Neural progenitor cell (in vitro differentiated cells): ENCODE data around the gene EPHB2. TPM values are rescaled to one million over a fixed set of nuclear protein-coding genes. Genes with fewer than 3 reads are reported as not detected.
"Not testable (repeated sequence)": the region's sequence is repeated elsewhere in the genome, so short reads cannot be mapped to it uniquely, and the experiment has no call there.

Source experiments
- DNase-seq: peaks from one replicate; pipeline ENCODE4 v3.0.0-alpha.2; 2016; ENCODE audit warnings: low spot score
- H2AFZ ChIP-seq: fragments of 200-600 bp; sonication (generic); replicated peaks from 2 replicates; pipeline ENCODE4 v1.6.1; 2016; ENCODE audit warnings: antibody characterized with exemption
- H3F3A ChIP-seq: fragments of 200-600 bp; sonication (generic); 2 replicates; pipeline ENCODE4 v1.6.1; 2016; ENCODE audit warnings: antibody characterized with exemption, low read depth
- H3K27ac ChIP-seq: fragments of 200-600 bp; sonication (generic); 2 replicates; pipeline ENCODE4 v1.5.1; 2016; ENCODE audit warnings: mild to moderate bottlenecking
- H3K27me3 ChIP-seq: fragments of 200-600 bp; sonication (generic); 2 replicates; pipeline ENCODE4 v1.6.1; 2016; ENCODE audit warnings: mild to moderate bottlenecking, moderate library complexity
- H3K36me3 ChIP-seq: fragments of 200-600 bp; sonication (generic); 2 replicates; pipeline ENCODE4 v1.5.1; 2016
- H3K4me1 ChIP-seq: fragments of 200-600 bp; sonication (generic); 2 replicates; pipeline ENCODE4 v1.6.1; 2016; ENCODE audit warnings: mixed run types
- H3K4me2 ChIP-seq: fragments of 200-600 bp; sonication (generic); 2 replicates; pipeline ENCODE4 v1.6.1; 2016
- H3K4me3 ChIP-seq: fragments of 200-600 bp; sonication (generic); 2 replicates; pipeline ENCODE4 v1.5.1; 2016
- H3K79me2 ChIP-seq: fragments of 200-600 bp; sonication (generic); 2 replicates; pipeline ENCODE4 v1.6.1; 2016; ENCODE audit warnings: low read depth
- H3K9ac ChIP-seq: fragments of 200-600 bp; sonication (generic); 2 replicates; pipeline ENCODE4 v1.6.1; 2016
- H3K9me3 ChIP-seq: fragments of 200-600 bp; sonication (generic); 2 replicates; pipeline ENCODE4 v1.5.1; 2016; ENCODE audit warnings: low read depth
- H4K20me1 ChIP-seq: fragments of 200-600 bp; sonication (generic); 2 replicates; pipeline ENCODE4 v1.6.1; 2016; ENCODE audit warnings: low read depth
- H3K27ac Mint-ChIP-seq: 3 replicates; pipeline ENCODE4 v1.8.0; 2021; ENCODE audit warnings: mixed read lengths
- H3K27me3 Mint-ChIP-seq: 2 replicates; pipeline ENCODE4 v1.8.0; 2022; ENCODE audit warnings: low read depth, mild to moderate bottlenecking, inconsistent platforms, moderate library complexity, mixed read lengths; ENCODE audit not compliant: insufficient read depth
- H3K36me3 Mint-ChIP-seq: 3 replicates; pipeline ENCODE4 v1.8.0; 2021; ENCODE audit warnings: mixed read lengths
- H3K4me1 Mint-ChIP-seq: 3 replicates; pipeline ENCODE4 v1.8.0; 2021; ENCODE audit warnings: mixed read lengths
- H3K4me3 Mint-ChIP-seq: 3 replicates; pipeline ENCODE4 v1.8.0; 2021; ENCODE audit warnings: mild to moderate bottlenecking, moderate library complexity, mixed read lengths
- H3K9me3 Mint-ChIP-seq: 3 replicates; pipeline ENCODE4 v1.8.0; 2020; ENCODE audit warnings: mixed read lengths
- EZH2 ChIP-seq: fragments of 200-600 bp; sonication (generic); IDR thresholded peaks from 2 replicates; pipeline ENCODE4 v1.6.1; 2017; ENCODE audit warnings: antibody characterized with exemption, mild to moderate bottlenecking, moderate library complexity
- EZH2phosphoT487 ChIP-seq: fragments of 200-600 bp; sonication (generic); IDR thresholded peaks from 2 replicates; pipeline ENCODE4 v1.6.1; 2017; ENCODE audit warnings: antibody characterized with exemption
- total RNA-seq: library from RNA; depleted of rRNA; stranded (reverse); fragments of >200 nt; gene quantifications from 2 replicates; pipeline ENCODE4 v1.2.3, GENCODE V29; 2015; ENCODE audit warnings: low replicate concordance
- TF ChIP-seq, protein P1 (sequence below): fragments of 200-600 bp; sonication (generic); IDR thresholded peaks from 2 replicates; pipeline ENCODE4 v1.5.1; 2017; ENCODE audit warnings: antibody characterized with exemption, mild to moderate bottlenecking

The EPHB2 gene
- total RNA-seq, 1 donor from 2014 or later, result 38.3 TPM

DNA sequence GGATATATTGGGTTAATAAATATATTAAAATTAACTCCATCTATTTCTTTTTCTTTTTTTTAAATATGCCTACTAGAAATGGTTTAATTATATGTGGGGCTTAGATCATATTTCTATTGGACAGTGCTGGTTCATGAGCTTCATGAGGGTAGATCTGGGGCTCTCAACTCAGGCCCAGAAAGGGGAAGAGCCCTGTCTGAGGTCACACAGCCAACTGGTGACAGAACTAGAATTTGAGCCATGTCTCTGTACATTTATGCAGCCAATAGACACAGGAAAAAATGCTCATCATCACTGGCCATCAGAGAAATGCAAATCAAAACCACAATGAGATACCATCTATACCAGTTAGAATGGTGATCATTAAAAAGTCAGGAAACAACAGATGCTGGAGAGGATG is 5.1 kb upstream of the EPHB2 start:
- no peak for TF ChIP-seq EZH2phosphoT487
- TF ChIP-seq, protein P1, sequence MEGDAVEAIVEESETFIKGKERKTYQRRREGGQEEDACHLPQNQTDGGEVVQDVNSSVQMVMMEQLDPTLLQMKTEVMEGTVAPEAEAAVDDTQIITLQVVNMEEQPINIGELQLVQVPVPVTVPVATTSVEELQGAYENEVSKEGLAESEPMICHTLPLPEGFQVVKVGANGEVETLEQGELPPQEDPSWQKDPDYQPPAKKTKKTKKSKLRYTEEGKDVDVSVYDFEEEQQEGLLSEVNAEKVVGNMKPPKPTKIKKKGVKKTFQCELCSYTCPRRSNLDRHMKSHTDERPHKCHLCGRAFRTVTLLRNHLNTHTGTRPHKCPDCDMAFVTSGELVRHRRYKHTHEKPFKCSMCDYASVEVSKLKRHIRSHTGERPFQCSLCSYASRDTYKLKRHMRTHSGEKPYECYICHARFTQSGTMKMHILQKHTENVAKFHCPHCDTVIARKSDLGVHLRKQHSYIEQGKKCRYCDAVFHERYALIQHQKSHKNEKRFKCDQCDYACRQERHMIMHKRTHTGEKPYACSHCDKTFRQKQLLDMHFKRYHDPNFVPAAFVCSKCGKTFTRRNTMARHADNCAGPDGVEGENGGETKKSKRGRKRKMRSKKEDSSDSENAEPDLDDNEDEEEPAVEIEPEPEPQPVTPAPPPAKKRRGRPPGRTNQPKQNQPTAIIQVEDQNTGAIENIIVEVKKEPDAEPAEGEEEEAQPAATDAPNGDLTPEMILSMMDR, result no peak
- no peak for TF ChIP-seq EZH2
- no peaks in the 10 kb centered on the region for H3K27me3 ChIP-seq
- H3K4me3 ChIP-seq, result no peak overlapping the region
- H2AFZ ChIP-seq, result no peak overlapping the region
- no peak overlapping the region for H3K27ac Mint-ChIP-seq
- H4K20me1 ChIP-seq, result no peaks in the 10 kb centered on the region
- H3K9me3 ChIP-seq, result no peaks in the 10 kb centered on the region
- DNase-seq, result no peak
- no peak overlapping the region for H3K4me3 Mint-ChIP-seq
- H3K27ac ChIP-seq, result no peak overlapping the region
- H3K4me1 Mint-ChIP-seq, result peaks cover 20% of the 10 kb centered on the region
- no peak overlapping the region for H3K9ac ChIP-seq
- H3K27me3 Mint-ChIP-seq, result peaks cover 9% of the 10 kb centered on the region
- no peaks in the 10 kb centered on the region for H3K36me3 ChIP-seq
- peaks cover 19% of the 10 kb centered on the region for H3K4me1 ChIP-seq
- H3K79me2 ChIP-seq, result no peaks in the 10 kb centered on the region
- no peak overlapping the region for H3K4me2 ChIP-seq
- H3K9me3 Mint-ChIP-seq, result no peaks in the 10 kb centered on the region
- H3K36me3 Mint-ChIP-seq, result no peaks in the 10 kb centered on the region
- peaks cover 35% of the 10 kb centered on the region for H3F3A ChIP-seq

DNA sequence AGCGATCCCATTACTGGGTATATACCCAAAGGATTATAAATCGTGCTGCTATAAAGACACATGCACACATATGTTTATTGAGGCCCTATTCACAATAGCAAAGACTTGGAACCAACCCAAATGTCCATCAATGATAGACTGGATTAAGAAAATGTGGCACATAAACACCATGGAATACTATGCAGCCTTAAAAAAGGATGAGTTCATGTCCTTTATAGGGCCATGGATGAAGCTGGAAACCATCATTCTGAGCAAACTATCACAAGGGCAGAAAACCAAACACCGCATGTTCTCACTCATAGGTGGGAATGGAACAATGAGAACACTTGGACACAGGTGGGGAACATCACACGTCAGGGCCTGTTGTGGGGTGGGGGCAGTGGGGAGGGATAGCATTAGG is 4.5 kb upstream of the EPHB2 start:
- not testable (repeated sequence) for H3K4me3 ChIP-seq, H3K36me3 Mint-ChIP-seq, H3K27ac Mint-ChIP-seq, H3K27me3 ChIP-seq, H3K27ac ChIP-seq, H3K36me3 ChIP-seq, H3K27me3 Mint-ChIP-seq, H3K9me3 Mint-ChIP-seq, H3K4me3 Mint-ChIP-seq, H4K20me1 ChIP-seq, H3K79me2 ChIP-seq, H2AFZ ChIP-seq, DNase-seq, H3K9ac ChIP-seq, H3K9me3 ChIP-seq, H3K4me2 ChIP-seq
- H3K4me1 ChIP-seq, result peaks cover 19% of the 10 kb centered on the region
- H3F3A ChIP-seq, result peaks cover 35% of the 10 kb centered on the region
- peaks cover 20% of the 10 kb centered on the region for H3K4me1 Mint-ChIP-seq

GRCh38 chr1:22708777-22709176 is 1.9 kb upstream of the EPHB2 start:
- no peaks in the 10 kb centered on the region for H3K36me3 Mint-ChIP-seq
- Histone ChIP-seq H2AFZ (no peak overlapping the region), H3F3A (peaks cover 35% of the 10 kb centered on the region), H3K36me3 (no peaks in the 10 kb centered on the region), H3K79me2 (peaks cover 25% of the 10 kb centered on the region), H4K20me1 (peaks cover 24% of the 10 kb centered on the region), H3K4me2 (no peak overlapping the region), H3K4me1 (peaks cover 29% of the 10 kb centered on the region), H3K9me3 (no peaks in the 10 kb centered on the region), H3K27me3 (peaks cover 12% of the 10 kb centered on the region), H3K27ac (no peak overlapping the region), H3K9ac (no peak overlapping the region), H3K4me3 (no peak overlapping the region)
- DNase-seq, result no peak
- H3K9me3 Mint-ChIP-seq, result no peaks in the 10 kb centered on the region
- TF ChIP-seq EZH2, result no peak
- TF ChIP-seq, protein P1, result no peak
- TF ChIP-seq EZH2phosphoT487, result no peak
- peaks cover 32% of the 10 kb centered on the region for H3K4me1 Mint-ChIP-seq
- no peak overlapping the region for H3K27ac Mint-ChIP-seq
- peaks cover 16% of the 10 kb centered on the region for H3K27me3 Mint-ChIP-seq
- H3K4me3 Mint-ChIP-seq, result peak overlapping the region; percentile 90

DNA sequence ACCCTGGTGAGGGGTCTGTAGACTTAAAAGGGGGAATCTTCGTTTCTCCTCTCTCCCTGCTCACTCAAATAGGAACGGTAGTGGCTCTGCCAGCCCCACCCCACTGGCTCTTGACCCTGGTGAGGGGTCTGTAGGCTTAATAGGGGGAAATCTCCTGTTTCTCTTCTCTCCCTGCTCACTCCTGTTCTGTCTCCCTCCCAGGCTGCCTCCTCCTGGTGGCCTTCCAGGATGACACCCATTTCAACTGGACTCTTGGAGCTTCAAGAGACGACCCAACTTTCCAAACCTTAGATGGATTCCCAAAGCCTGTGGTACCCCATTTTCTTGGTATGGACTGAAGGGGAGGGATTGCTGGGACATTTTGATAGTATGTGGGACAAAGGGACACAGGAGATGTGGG is 1.4 kb upstream of the EPHB2 start:
- TF ChIP-seq EZH2 (no peak), EZH2phosphoT487 (no peak)
- TF ChIP-seq, protein P1, result peak; percentile 49
- Histone ChIP-seq H3K27ac (no peak overlapping the region), H3F3A (peaks cover 35% of the 10 kb centered on the region), H3K36me3 (no peaks in the 10 kb centered on the region), H3K9ac (no peak overlapping the region), H3K27me3 (peaks cover 12% of the 10 kb centered on the region), H4K20me1 (peaks cover 29% of the 10 kb centered on the region), H2AFZ (no peak overlapping the region), H3K9me3 (no peaks in the 10 kb centered on the region), H3K4me1 (peaks cover 29% of the 10 kb centered on the region), H3K4me2 (peak overlapping the region; percentile 99), H3K4me3 (no peak overlapping the region), H3K79me2 (peaks cover 30% of the 10 kb centered on the region)
- H3K4me1 Mint-ChIP-seq, result peaks cover 36% of the 10 kb centered on the region
- H3K27me3 Mint-ChIP-seq, result peaks cover 18% of the 10 kb centered on the region
- H3K27ac Mint-ChIP-seq, result no peak overlapping the region
- peaks cover 1% of the 10 kb centered on the region for H3K36me3 Mint-ChIP-seq
- H3K9me3 Mint-ChIP-seq, result no peaks in the 10 kb centered on the region
- H3K4me3 Mint-ChIP-seq, result peak overlapping the region; percentile 90
- peak; percentile 48 for DNase-seq
